K562 (cell line): Measurements from ENCODE around the gene CPSF4L. TPM values are rescaled to one million over a fixed set of nuclear protein-coding genes. Genes with fewer than 3 reads are reported as not detected.

ENCODE experiments used
- ATAC-seq: fragments of 200-7000 bp; cut with Tn5 transposase; 3 replicates; pipeline ENCODE4 v1.9.1; 2020; ENCODE audit warnings: moderate library complexity
- Bru-seq: library from RNA; stranded (reverse); fragments of 400-500 nt; gene quantifications from one replicate; lab custom pipeline; 2021; lab: Mats Ljungman, UMichigan
- BruChase-seq, 2 experiments: library from RNA; stranded (reverse); fragments of 400-500 nt; gene quantifications; one replicate each; lab custom pipeline; 2021; lab: Mats Ljungman, UMichigan
- BruUV-seq: library from RNA; stranded (reverse); fragments of 400-500 nt; replicated peaks from 2 replicates; lab custom pipeline; 2021; lab: Mats Ljungman, UMichigan
- CTCF ChIA-PET: fragments of 300-600 bp; formaldehyde crosslinking; extraction: SDS; loops from one replicate; lab custom pipeline; 2021; ENCODE audit warnings: low intra/inter-chr PET ratio; lab: Yijun Ruan, JAX
- POLR2A ChIA-PET: fragments of 300-600, 350-650 bp; sonication (Branson Sonifier 250); formaldehyde crosslinking; extraction: SDS; loops from one replicate; lab custom pipeline; 2021; ENCODE audit warnings: antibody characterized with exemption, inconsistent platforms; lab: Yijun Ruan, JAX
- DNase-seq, 4 experiments: peaks; one replicate each; pipeline versions ENCODE4 v3.0.0 to v3.0.0-alpha.2; 2011 to 2018; ENCODE audit warnings: low spot score in 3 of 4, mixed read lengths in 3 of 4; ENCODE audit errors: extremely low read depth in 1 of 4
- FAIRE-seq: peaks from 2 replicates; lab custom pipeline; 2011; peaks lifted over from hg19 to GRCh38; lab: Jason Lieb, UNC
- H2AFZ ChIP-seq: 2 replicates; pipeline ENCODE4 v1.6.0; 2011; ENCODE audit warnings: low read depth, low read length, control low read depth, inconsistent platforms
- H3K27ac ChIP-seq: fragments of 200-600 bp; 3 replicates; pipeline ENCODE4 v1.8.0; 2011; ENCODE audit warnings: low read depth, mild to moderate bottlenecking, control low read depth, inconsistent platforms, low read length, moderate library complexity, mixed read lengths; ENCODE audit errors: extremely low read depth
- H3K27me3 ChIP-seq, 2 experiments: fragments of 300-600 bp in 1 of 2; 2 replicates in 1 of 2; 3 replicates in 1 of 2; pipeline versions ENCODE4 v1.6.0 to v1.8.0; 2011; ENCODE audit warnings: inconsistent platforms in 2 of 2, low read length in 2 of 2, mild to moderate bottlenecking in 1 of 2, mixed read lengths in 1 of 2, moderate library complexity in 1 of 2; ENCODE audit not compliant: control insufficient read depth in 2 of 2, insufficient read depth in 2 of 2
- H3K36me3 ChIP-seq: fragments of 300-600 bp; 3 replicates; pipeline ENCODE4 v1.8.0; 2011; ENCODE audit warnings: mild to moderate bottlenecking, low read length, inconsistent platforms; ENCODE audit not compliant: control insufficient read depth, insufficient read depth
- H3K4me1 ChIP-seq, 2 experiments: fragments of 200-600 bp in 1 of 2; replicated peaks in 1 of 2; 2 replicates in 1 of 2; 3 replicates in 1 of 2; pipeline versions ENCODE4 v1.5.1 to v1.8.0; 2011; ENCODE audit warnings: inconsistent platforms in 2 of 2, low read length in 2 of 2, mild to moderate bottlenecking in 1 of 2, mixed read lengths in 1 of 2, moderate library complexity in 1 of 2; ENCODE audit not compliant: control insufficient read depth in 2 of 2, insufficient read depth in 2 of 2
- H3K4me2 ChIP-seq: 2 replicates; pipeline ENCODE4 v1.6.1; 2011; ENCODE audit warnings: low read length, control low read depth, inconsistent platforms, mixed read lengths; ENCODE audit not compliant: insufficient read depth
- H3K4me3 ChIP-seq: fragments of 200-600 bp; sonication (generic), shearing (Covaris generic); 2 replicates; pipeline ENCODE4 v1.5.1; 2016; ENCODE audit warnings: control low read depth, inconsistent platforms
- H3K79me2 ChIP-seq: fragments of 200-600 bp; 3 replicates; pipeline ENCODE4 v1.8.0; 2011; ENCODE audit warnings: low read length, inconsistent platforms; ENCODE audit not compliant: control insufficient read depth, insufficient read depth
- H3K9ac ChIP-seq, 2 experiments: 2 replicates each; pipeline versions ENCODE4 v1.6.0 to v1.6.1; 2011; ENCODE audit warnings: low read depth in 2 of 2, low read length in 2 of 2, control low read depth in 1 of 2, inconsistent platforms in 1 of 2, mild to moderate bottlenecking in 1 of 2, mixed read lengths in 1 of 2; ENCODE audit not compliant: insufficient read depth in 1 of 2
- H3K9me1 ChIP-seq: one replicate; pipeline ENCODE4 v1.6.0; 2011; ENCODE audit warnings: inconsistent platforms, mild to moderate bottlenecking, low read length, moderate library complexity; ENCODE audit not compliant: control insufficient read depth, insufficient read depth
- H3K9me3 ChIP-seq: replicated peaks from 2 replicates; pipeline ENCODE4 v1.5.1; 2011; ENCODE audit warnings: low read depth, low read length, inconsistent platforms; ENCODE audit not compliant: control insufficient read depth, insufficient read depth
- H4K20me1 ChIP-seq: replicated peaks from 2 replicates; pipeline ENCODE4 v1.6.1; 2011; ENCODE audit warnings: low read length, inconsistent platforms, mixed read lengths; ENCODE audit not compliant: control insufficient read depth, insufficient read depth
- FOXA1 ChIP-seq: fragments of 450-650 bp; IDR thresholded peaks from 2 replicates; pipeline ENCODE4 v1.6.1; 2016; ENCODE audit warnings: mild to moderate bottlenecking, borderline replicate concordance
- SLC30A9 ChIP-seq: fragments of 250-450 bp; sonication (Bioruptor Pico); IDR thresholded peaks from 2 replicates; pipeline ENCODE4 v1.8.0; 2022; ENCODE audit warnings: mild to moderate bottlenecking, moderate library complexity
- TFAP4 ChIP-seq: sonication (generic); formaldehyde crosslinking; IDR thresholded peaks from 2 replicates; pipeline ENCODE4 v1.8.0; 2022; ENCODE audit warnings: missing genetic modification reagents, mild to moderate bottlenecking, moderate library complexity, borderline replicate concordance
- WGBS: fragments of 100-300 bp; shearing (Covaris generic); methylation state at CpG from one replicate; pipeline ENCODE4 v1.1.6; 2016; ENCODE audit warnings: low coverage, mixed read lengths; ENCODE audit not compliant: insufficient coverage; ENCODE audit errors: missing lambda C conversion rate; 5-methylcytosine and 5-hydroxymethylcytosine counted together
- in situ Hi-C: fragments of 300-500 bp; cut with MboI; formaldehyde crosslinking; loops from 4 replicates; pipeline ENCODE4 v1.15.0; 2018; ENCODE audit warnings: inconsistent platforms, mixed read lengths
- intact Hi-C: fragments of 100-400 bp; cut with micrococcal nuclease; formaldehyde crosslinking; loops from 2 replicates; pipeline ENCODE4 v1.14.2; 2022
- long read RNA-seq, 3 experiments: library from polyadenylated mRNA in 2 of 3; library from RNA in 1 of 3; unstranded in 2 of 3; stranded (forward) in 1 of 3; transcript quantifications; one replicate each; pipeline ENCODE4 v2.0.0, GENCODE V29; 2019 to 2022
- polyA minus RNA-seq, 3 experiments: library from RNA; depleted of rRNA, polyadenylated mRNA; stranded (reverse); fragments of >200 nt; gene quantifications; 2 replicates each; pipeline ENCODE4 v1.2.3, GENCODE V29; 2011
- polyA plus RNA-seq, 8 experiments: library from polyadenylated mRNA; depleted of rRNA in 4 of 8; stranded (reverse) in 5 of 8; unstranded in 3 of 8; fragments of >200 nt; fragmentation: Nextera tagmentation in 2 of 8; fragmentation: Illumina TruSeq in 1 of 8; extraction: Ambion mirVana in 2 of 8; extraction: Trizol in 1 of 8; gene quantifications; 2 replicates each; pipeline versions ENCODE4 v1.2.1 to v1.2.3, GENCODE V29; 2011 to 2014; ENCODE audit warnings: inconsistent platforms in 1 of 8, missing spikeins in 1 of 8
- total RNA-seq, 7 experiments: library from RNA; depleted of rRNA in 6 of 7; stranded (reverse); fragments of >200 nt in 6 of 7; fragmentation: Illumina TruSeq in 2 of 7; extraction: Trizol in 2 of 7; gene quantifications; 2 replicates each; pipeline versions ENCODE4 v1.2.1 to v1.2.3, GENCODE V29; 2011 to 2021; ENCODE audit warnings: low replicate concordance in 1 of 7
- TF ChIP-seq, protein P1 (sequence below): IDR thresholded peaks from 2 replicates; pipeline ENCODE4 v1.6.1; 2016; ENCODE audit warnings: missing genetic modification characterization, missing compliant biosample characterization

Gene CPSF4L
- not detected in 2 replicates for total RNA-seq (2011; cell fraction: chromatin; rRNA removed; ENCODE audit: low replicate concordance)
- not detected in 2 replicates for total RNA-seq (2011; cell fraction: nucleolus; rRNA removed)
- total RNA-seq (2011; cell fraction: nucleoplasm; rRNA removed) = not detected in 2 replicates
- not detected in 2 replicates for total RNA-seq (2014; rRNA removed)
- total RNA-seq (2014; rRNA removed; fragmentation: Illumina TruSeq; extraction: Trizol) = not detected in 2 replicates
- not detected in 2 replicates for total RNA-seq (2015; rRNA removed; fragmentation: Illumina TruSeq; extraction: Trizol)
- total RNA-seq (2021) = not detected in 2 replicates
- polyA plus RNA-seq (2011; rRNA removed) = not detected in 2 replicates
- not detected in 2 replicates for polyA plus RNA-seq (2011; cell fraction: cytosol; rRNA removed)
- polyA plus RNA-seq (2011; cell fraction: nucleus; rRNA removed) = 0.08 TPM in 1 of 2 replicates, not detected in the other
- not detected in 2 replicates for polyA plus RNA-seq (2012)
- not detected in 2 replicates for polyA plus RNA-seq (2014; fragmentation: Illumina TruSeq; extraction: Trizol)
- not detected for polyA plus RNA-seq (2014; fragmentation: Nextera tagmentation; extraction: Ambion mirVana)
- not detected in 2 replicates for polyA plus RNA-seq (2014; rRNA removed)
- polyA minus RNA-seq (2011; rRNA and poly(A)+ RNA removed) = not detected in 2 replicates
- not detected in 2 replicates for polyA minus RNA-seq (2011; cell fraction: cytosol; rRNA and poly(A)+ RNA removed)
- not detected in 2 replicates for polyA minus RNA-seq (2011; cell fraction: nucleus; rRNA and poly(A)+ RNA removed)
- Bru-seq, nascent RNA = percentile 18 among the genes with signal in this experiment
- percentile 20 among the genes with signal in this experiment for BruChase-seq, experiment 1, labeled RNA remaining after a 2-hour chase
- BruChase-seq, experiment 2, labeled RNA remaining after a 6-hour chase = percentile 14 among the genes with signal in this experiment
- long read RNA-seq, experiment 1 = 0 reads
- long read RNA-seq, experiment 2 = 0 reads
- long read RNA-seq, experiment 3 = 0 reads

GRCh38 chr17:73261617-73261951, at the start of gene CPSF4L:
TSS of gene CPSF4L (minus strand) at chr17:73261880. CDS start at chr17:73261818, 62 bp downstream.
- H4K20me1 ChIP-seq = no peaks in the 10 kb centered on the region
- 57% methylated on average over 8 of the region's 9 CpGs for WGBS
- TF ChIP-seq, protein P1, sequence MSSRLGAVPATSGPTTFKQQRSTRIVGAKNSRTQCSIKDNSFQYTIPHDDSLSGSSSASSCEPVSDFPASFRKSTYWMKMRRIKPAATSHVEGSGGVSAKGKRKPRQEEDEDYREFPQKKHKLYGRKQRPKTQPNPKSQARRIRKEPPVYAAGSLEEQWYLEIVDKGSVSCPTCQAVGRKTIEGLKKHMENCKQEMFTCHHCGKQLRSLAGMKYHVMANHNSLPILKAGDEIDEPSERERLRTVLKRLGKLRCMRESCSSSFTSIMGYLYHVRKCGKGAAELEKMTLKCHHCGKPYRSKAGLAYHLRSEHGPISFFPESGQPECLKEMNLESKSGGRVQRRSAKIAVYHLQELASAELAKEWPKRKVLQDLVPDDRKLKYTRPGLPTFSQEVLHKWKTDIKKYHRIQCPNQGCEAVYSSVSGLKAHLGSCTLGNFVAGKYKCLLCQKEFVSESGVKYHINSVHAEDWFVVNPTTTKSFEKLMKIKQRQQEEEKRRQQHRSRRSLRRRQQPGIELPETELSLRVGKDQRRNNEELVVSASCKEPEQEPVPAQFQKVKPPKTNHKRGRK (tag) = no peak
- TF ChIP-seq TFAP4 (no peak), FOXA1 (no peak), SLC30A9 (CRISPR knock-in tag) (no peak)
- ChIA-PET POLR2A (interaction anchor here (0.9 kb wide), 1 partner anchor 14 kb away, joined by 3 read pairs; no protein-coding TSS in a partner anchor), CTCF (interaction anchor here (0.6 kb wide), 1 partner anchor 104 kb away, joined by 3 read pairs; no protein-coding TSS in a partner anchor)
- H3K9me1 ChIP-seq = no peaks in the 10 kb centered on the region
- intact Hi-C loops = no loop called here
- no TSS peak for BruUV-seq
- in situ Hi-C loops = no loop called here
- no peak within 1 kb of the TSS for H3K27ac ChIP-seq
- no peaks in the 10 kb centered on the region; a peak in 2 of 5 replicates for H3K27me3 ChIP-seq
- H3K4me2 ChIP-seq = no peak within 1 kb of the TSS
- FAIRE-seq = no peak
- H2AFZ ChIP-seq = no peak within 1 kb of the TSS
- no peaks in the 10 kb centered on the region for H3K9me3 ChIP-seq
- ATAC-seq = no peak
- H3K36me3 ChIP-seq = no peaks in the 10 kb centered on the region
- H3K4me3 ChIP-seq = no peak within 1 kb of the TSS
- no peaks in the 10 kb centered on the region for H3K79me2 ChIP-seq
- H3K9ac ChIP-seq = no peak within 1 kb of the TSS; a peak in 1 of 4 replicates
- DNase-seq = no peak
- H3K4me1 ChIP-seq = peaks cover 0 to 8% of the 10 kb centered on the region in 2 experiments; a peak in 2 of 5 replicates
